ENCODE measurements around the gene ADGRA1. TPM values are rescaled to one million over a fixed set of nuclear protein-coding genes. Genes with fewer than 3 reads are reported as not detected.
"Not testable (repeated sequence)": the region's sequence is repeated elsewhere in the genome, so short reads cannot be mapped to it uniquely, and the experiment has no call there.

Gene ADGRA1
- total RNA-seq, 2 donors from 2014 or later = not detected

- no peak overlapping the region for H3K4me3 Mint-ChIP-seq
- no peak overlapping the region for H3K27ac Mint-ChIP-seq
- no peaks in the 10 kb centered on the region for H3K9me3 Mint-ChIP-seq
- H3K27me3 Mint-ChIP-seq (ENCODE audit: low read depth) = peaks cover 4% of the 10 kb centered on the region
- no peak for DNase-seq
- no peaks in the 10 kb centered on the region for H3K36me3 Mint-ChIP-seq (ENCODE audit: insufficient read depth in 2 of 2)
- no peak for ATAC-seq (replicated peaks in 1 of 2)
- H3K4me1 Mint-ChIP-seq (ENCODE audit: low read depth) = peaks cover 9% of the 10 kb centered on the region
Observed at GRCh38 chr10:133139551-133140065, 51.9 kb downstream of the ADGRA1 start.

DNA sequence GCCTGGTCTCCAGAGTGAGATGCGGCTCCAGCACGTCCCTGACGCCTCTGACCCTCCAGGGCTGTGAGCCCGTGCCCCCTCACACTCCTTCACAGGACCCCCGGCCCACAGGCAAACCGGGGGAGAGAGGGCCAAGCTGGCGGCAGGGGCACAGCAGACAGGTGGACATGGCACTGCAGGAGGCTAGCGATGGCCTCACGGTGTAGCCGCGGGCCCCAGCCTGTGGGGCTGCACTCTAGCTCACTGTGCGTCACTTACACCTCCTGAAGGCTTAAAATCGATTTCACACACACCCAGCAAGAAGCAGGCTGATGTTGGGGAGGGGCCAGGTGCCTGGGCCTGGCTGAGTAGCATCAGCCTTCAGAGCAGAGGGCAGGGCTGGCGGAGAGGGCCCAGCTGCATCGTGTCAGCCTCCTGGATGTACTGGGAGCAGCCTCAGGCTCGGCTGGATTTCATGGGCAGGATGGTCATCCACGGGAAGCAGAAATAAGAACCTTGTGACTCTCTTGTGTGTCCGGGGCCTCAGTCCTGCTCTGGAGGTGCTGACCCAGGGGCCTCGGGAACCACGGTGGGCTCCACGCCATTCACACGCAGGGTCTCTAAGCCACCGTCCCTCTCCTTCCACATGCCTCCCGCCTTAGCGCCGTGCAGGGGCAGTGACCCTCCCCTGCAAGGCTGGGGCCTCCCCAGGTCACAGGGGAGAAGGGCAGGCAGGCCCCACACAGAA lies 52.9 kb downstream of the ADGRA1 start:
- no peak overlapping the region for H3K4me3 Mint-ChIP-seq
- H3K27ac Mint-ChIP-seq = no peak overlapping the region
- no peaks in the 10 kb centered on the region for H3K36me3 Mint-ChIP-seq (ENCODE audit: insufficient read depth in 2 of 2)
- ATAC-seq (replicated peaks in 1 of 2) = no peak
- peaks cover 13% of the 10 kb centered on the region for H3K27me3 Mint-ChIP-seq (ENCODE audit: low read depth)
- H3K4me1 Mint-ChIP-seq (ENCODE audit: low read depth) = peaks cover 9% of the 10 kb centered on the region
- no peak for DNase-seq
- H3K9me3 Mint-ChIP-seq = no peaks in the 10 kb centered on the region

- no peaks in the 10 kb centered on the region for H3K9me3 Mint-ChIP-seq
- no peaks in the 10 kb centered on the region for H3K36me3 Mint-ChIP-seq (ENCODE audit: insufficient read depth in 2 of 2)
- H3K27me3 Mint-ChIP-seq (ENCODE audit: low read depth) = peaks cover 18% of the 10 kb centered on the region
- no peak overlapping the region for H3K27ac Mint-ChIP-seq
- H3K4me1 Mint-ChIP-seq (ENCODE audit: low read depth) = peaks cover 9% of the 10 kb centered on the region
- ATAC-seq (replicated peaks in 1 of 2) (no peak), DNase-seq (no peak)
- no peak overlapping the region for H3K4me3 Mint-ChIP-seq
Observed at GRCh38 chr10:133141144-133141957, 53.6 kb downstream of the ADGRA1 start.

GRCh38 chr10:133141958-133142340 lies 54.2 kb downstream of the ADGRA1 start:
- DNase-seq = no peak
- no peak overlapping the region for H3K27ac Mint-ChIP-seq
- no peaks in the 10 kb centered on the region for H3K9me3 Mint-ChIP-seq
- H3K4me1 Mint-ChIP-seq (ENCODE audit: low read depth) = peaks cover 9% of the 10 kb centered on the region
- no peaks in the 10 kb centered on the region for H3K36me3 Mint-ChIP-seq (ENCODE audit: insufficient read depth in 2 of 2)
- peaks cover 24% of the 10 kb centered on the region for H3K27me3 Mint-ChIP-seq (ENCODE audit: low read depth)
- no peak for ATAC-seq (replicated peaks in 1 of 2)
- no peak overlapping the region for H3K4me3 Mint-ChIP-seq

DNA sequence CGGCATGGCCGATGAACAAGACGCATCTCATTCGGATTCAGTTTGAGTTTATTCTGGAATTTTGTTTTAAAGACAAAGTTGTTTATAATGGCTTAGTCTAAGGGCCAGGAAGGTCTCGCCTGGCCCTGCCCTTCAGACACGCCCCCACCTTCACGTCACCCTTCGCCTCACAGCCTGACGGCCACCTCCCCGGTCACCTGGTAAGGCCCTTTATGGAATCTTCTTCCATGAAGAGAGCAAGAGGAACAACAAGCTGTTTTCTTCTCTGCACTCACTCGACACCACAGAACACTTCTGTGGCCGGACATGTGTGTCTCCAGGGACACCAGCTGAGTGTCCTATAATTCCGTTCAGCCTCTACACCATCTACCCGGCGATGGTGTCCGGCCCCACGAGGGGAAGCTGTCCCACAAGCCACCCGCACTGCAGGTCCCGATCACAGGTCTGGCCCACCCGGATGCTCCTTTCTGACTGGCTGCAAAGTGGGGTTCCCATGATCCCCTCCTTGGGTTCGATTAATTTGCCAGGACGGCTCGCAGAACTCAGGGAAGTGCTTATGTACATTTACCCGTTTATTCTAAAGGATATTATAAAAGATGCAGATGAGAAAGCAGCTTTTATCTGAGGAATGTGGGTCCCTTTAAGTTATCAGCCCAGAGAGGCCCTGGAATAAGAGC lies 54.9 kb downstream of the ADGRA1 start:
- ATAC-seq (replicated peaks in 1 of 2) (no peak), DNase-seq (no peak)
- Mint-ChIP-seq H3K9me3 (peaks cover 3 to 4% of the 10 kb centered on the region in 2 donors), H3K27me3 (ENCODE audit: low read depth) (peaks cover 31% of the 10 kb centered on the region), H3K4me1 (ENCODE audit: low read depth) (peaks cover 9% of the 10 kb centered on the region), H3K36me3 (ENCODE audit: insufficient read depth in 2 of 2) (peaks cover 4% of the 10 kb centered on the region in 2 donors), H3K4me3 (no peak overlapping the region), H3K27ac (no peak overlapping the region)

GRCh38 chr10:133143200-133143533 lies 55.4 kb downstream of the ADGRA1 start:
- Mint-ChIP-seq H3K27ac (no peak overlapping the region), H3K27me3 (ENCODE audit: low read depth) (peaks cover 36% of the 10 kb centered on the region), H3K9me3 (peaks cover 3 to 4% of the 10 kb centered on the region in 2 donors), H3K36me3 (ENCODE audit: insufficient read depth in 2 of 2) (peaks cover 4 to 5% of the 10 kb centered on the region in 2 donors), H3K4me3 (no peak overlapping the region), H3K4me1 (ENCODE audit: low read depth) (peaks cover 9% of the 10 kb centered on the region)
- no peak for ATAC-seq (replicated peaks in 1 of 2)
- no peak for DNase-seq

DNA sequence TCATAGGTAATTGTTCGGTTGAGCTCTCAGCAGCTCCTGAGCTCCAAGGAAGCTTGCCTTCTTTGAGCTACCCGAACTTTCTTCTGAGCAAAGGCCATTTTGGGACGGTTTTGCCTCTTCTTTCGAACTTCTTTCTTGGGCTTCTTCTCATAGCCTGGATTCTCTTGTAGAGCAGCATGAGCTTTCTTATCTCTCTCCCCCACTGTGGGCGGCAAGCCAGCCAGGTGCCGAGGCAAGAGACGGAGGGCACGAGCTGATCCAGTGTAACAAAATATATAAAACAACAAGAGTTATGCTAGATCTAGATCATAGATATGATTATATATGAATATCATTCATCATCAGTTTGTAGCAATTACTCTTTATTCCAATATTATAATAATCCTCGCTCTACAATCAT lies 55.8 kb downstream of the ADGRA1 start:
- Mint-ChIP-seq H3K36me3 (ENCODE audit: insufficient read depth in 2 of 2) (peaks cover 4 to 5% of the 10 kb centered on the region in 2 donors), H3K4me3 (peak overlapping the region in 1 of 2 donors; percentile 80), H3K4me1 (ENCODE audit: low read depth) (peaks cover 9% of the 10 kb centered on the region), H3K27me3 (ENCODE audit: low read depth) (peaks cover 40% of the 10 kb centered on the region), H3K27ac (peak overlapping the region; percentile 61), H3K9me3 (peaks cover 3 to 4% of the 10 kb centered on the region in 2 donors)
- no peak for DNase-seq
- no peak for ATAC-seq (replicated peaks in 1 of 2)

DNA sequence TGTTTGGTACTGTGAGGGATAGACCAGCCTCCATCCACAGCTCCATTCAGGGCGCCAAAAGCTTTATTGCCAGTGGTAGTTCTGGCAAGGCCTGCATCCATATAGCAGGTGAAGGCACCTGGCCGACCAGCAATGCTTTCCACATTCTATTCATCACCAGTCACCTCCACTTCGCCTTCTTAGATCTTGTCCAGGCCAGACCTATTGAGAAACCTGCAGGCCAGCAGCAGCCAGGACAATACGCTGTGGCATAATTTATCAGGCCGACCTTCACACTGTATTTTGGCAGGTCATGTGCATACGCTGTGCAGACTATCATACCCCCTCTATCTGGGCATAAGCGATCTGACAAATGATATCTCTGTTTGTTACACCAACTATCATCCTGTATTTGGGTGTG lies 57.0 kb downstream of the ADGRA1 start:
- Mint-ChIP-seq H3K27me3 (ENCODE audit: low read depth) (peaks cover 52% of the 10 kb centered on the region), H3K36me3 (ENCODE audit: insufficient read depth in 2 of 2) (peaks cover 4 to 5% of the 10 kb centered on the region in 2 donors), H3K4me3 (peak overlapping the region in 1 of 2 donors; percentile 48), H3K4me1 (ENCODE audit: low read depth) (peaks cover 9% of the 10 kb centered on the region), H3K27ac (no peak overlapping the region), H3K9me3 (peaks cover 3 to 6% of the 10 kb centered on the region in 2 donors)
- DNase-seq (no peak), ATAC-seq (replicated peaks in 1 of 2) (no peak)

DNA sequence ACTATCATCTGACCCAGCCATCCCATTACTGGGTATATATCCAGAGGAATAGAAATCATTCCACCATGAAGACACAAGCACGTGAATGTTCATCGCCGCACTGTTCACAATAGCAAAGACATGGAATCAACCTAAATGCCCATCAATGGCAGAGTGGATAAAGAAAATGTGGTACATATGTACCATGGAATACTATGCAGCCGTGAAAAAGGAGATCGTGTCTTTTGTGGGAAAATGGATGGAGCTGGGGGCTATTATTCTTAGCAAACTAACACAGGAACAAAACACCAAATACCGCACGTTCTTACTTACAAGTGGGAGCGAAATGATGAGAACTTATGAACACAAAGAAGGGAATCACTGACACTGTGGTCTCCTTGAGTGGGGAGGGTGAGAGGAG lies 62.5 kb downstream of the ADGRA1 start:
- Mint-ChIP-seq H3K36me3 (ENCODE audit: insufficient read depth in 2 of 2) (peaks cover 4 to 5% of the 10 kb centered on the region in 2 donors), H3K4me1 (ENCODE audit: low read depth) (no peaks in the 10 kb centered on the region), H3K4me3 (no peak overlapping the region), H3K27me3 (ENCODE audit: low read depth) (peaks cover 64% of the 10 kb centered on the region), H3K27ac (no peak overlapping the region), H3K9me3 (peaks cover 6 to 9% of the 10 kb centered on the region in 2 donors)
- DNase-seq (no peak), ATAC-seq (replicated peaks in 1 of 2) (no peak)

DNA sequence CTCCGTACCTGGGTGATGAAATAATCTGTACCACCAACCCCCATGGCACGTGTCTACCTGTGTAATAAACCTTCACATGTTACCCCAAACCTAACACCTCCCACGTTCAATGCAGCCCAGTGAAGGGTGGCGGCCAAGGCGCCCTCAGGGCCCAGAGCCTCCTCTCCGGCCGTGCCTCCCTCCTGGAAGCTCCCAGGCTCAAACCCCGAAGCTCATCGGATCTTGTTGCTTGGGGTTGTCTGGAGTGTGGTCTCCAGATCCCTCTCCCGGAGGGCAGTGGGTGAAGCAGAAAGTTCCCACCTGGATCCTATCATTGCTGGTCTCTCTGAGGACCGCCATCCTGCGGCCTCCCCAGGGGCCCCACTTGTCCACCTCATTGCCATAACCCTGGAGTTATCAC lies 62.9 kb downstream of the ADGRA1 start:
- H3K9me3 Mint-ChIP-seq = peaks cover 7 to 9% of the 10 kb centered on the region in 2 donors
- peaks cover 61% of the 10 kb centered on the region for H3K27me3 Mint-ChIP-seq (ENCODE audit: low read depth)
- H3K4me3 Mint-ChIP-seq = no peak overlapping the region
- H3K27ac Mint-ChIP-seq = no peak overlapping the region
- H3K36me3 Mint-ChIP-seq (ENCODE audit: insufficient read depth in 2 of 2) = peaks cover 4 to 5% of the 10 kb centered on the region in 2 donors
- DNase-seq (no peak), ATAC-seq (replicated peaks in 1 of 2) (no peak)
- no peaks in the 10 kb centered on the region for H3K4me1 Mint-ChIP-seq (ENCODE audit: low read depth)

DNA sequence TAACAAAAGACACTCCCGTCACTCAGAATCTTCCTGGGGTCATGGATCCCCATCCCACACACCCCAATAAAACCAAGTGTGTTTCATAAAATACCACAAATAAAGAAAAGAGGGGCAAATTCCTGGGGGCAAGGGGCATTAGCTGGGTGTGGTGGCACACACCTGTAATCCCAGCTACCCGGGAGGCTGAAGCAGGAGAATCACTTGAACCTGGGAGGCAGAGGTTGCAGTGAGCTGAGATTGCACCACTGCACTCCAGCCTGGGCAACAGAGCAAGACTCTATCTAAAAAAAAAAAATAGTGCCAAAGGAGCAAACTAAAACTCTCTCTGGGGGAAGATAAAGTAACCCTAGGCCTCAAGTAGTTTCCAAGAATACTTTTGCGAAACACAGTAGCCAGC lies 63.3 kb downstream of the ADGRA1 start:
- H3K4me3 Mint-ChIP-seq; DNase-seq; ATAC-seq (replicated peaks in 1 of 2); H3K36me3 Mint-ChIP-seq (ENCODE audit: insufficient read depth in 2 of 2); H3K4me1 Mint-ChIP-seq (ENCODE audit: low read depth); H3K27ac Mint-ChIP-seq; H3K9me3 Mint-ChIP-seq: not testable (repeated sequence)
- H3K27me3 Mint-ChIP-seq (ENCODE audit: low read depth) = peaks cover 59% of the 10 kb centered on the region

- Mint-ChIP-seq H3K4me1 (ENCODE audit: low read depth) (no peaks in the 10 kb centered on the region), H3K9me3 (peaks cover 7 to 9% of the 10 kb centered on the region in 2 donors), H3K36me3 (ENCODE audit: insufficient read depth in 2 of 2) (peaks cover 4 to 5% of the 10 kb centered on the region in 2 donors), H3K27ac (no peak overlapping the region), H3K27me3 (ENCODE audit: low read depth) (peaks cover 54% of the 10 kb centered on the region), H3K4me3 (no peak overlapping the region)
- no peak for ATAC-seq (replicated peaks in 1 of 2)
- DNase-seq = no peak
Observed at GRCh38 chr10:133151543-133151972, 63.8 kb downstream of the ADGRA1 start.

DNA sequence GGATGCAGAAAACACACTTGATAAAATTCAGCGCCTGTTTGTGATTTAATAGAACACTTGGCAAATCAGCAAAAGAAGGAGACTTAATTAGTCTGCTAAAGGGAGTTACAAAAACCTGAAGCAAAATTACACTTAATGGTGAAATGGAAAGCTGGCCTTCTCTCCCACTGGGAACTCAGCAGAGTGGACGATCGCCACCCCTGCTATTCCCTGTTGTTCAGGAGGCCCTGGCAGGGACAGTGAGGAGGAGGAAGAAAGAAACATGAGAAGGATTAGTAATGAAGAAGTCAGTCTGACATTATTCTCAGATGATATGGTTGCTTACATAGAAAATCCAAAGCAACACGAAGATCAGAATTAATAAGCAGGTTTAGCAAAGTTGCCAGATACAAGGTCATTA lies 66.7 kb downstream of the ADGRA1 start:
- peaks cover 26% of the 10 kb centered on the region for H3K27me3 Mint-ChIP-seq (ENCODE audit: low read depth)
- H3K4me1 Mint-ChIP-seq (ENCODE audit: low read depth) = no peaks in the 10 kb centered on the region
- no peak overlapping the region for H3K27ac Mint-ChIP-seq
- no peak overlapping the region for H3K4me3 Mint-ChIP-seq
- ATAC-seq (replicated peaks in 1 of 2) (no peak), DNase-seq (no peak)
- H3K9me3 Mint-ChIP-seq = peaks cover 2 to 4% of the 10 kb centered on the region in 2 donors
- H3K36me3 Mint-ChIP-seq (ENCODE audit: insufficient read depth in 2 of 2) = no peaks in the 10 kb centered on the region

Measured in activated T-cell treated with anti-CD3 and anti-CD28 coated beads, Interleukin-2, amount 50 U/mL, for 72 hours (primary cell).